ENCODE results near the gene ZNF593.

The ZNF593 gene

DNA sequence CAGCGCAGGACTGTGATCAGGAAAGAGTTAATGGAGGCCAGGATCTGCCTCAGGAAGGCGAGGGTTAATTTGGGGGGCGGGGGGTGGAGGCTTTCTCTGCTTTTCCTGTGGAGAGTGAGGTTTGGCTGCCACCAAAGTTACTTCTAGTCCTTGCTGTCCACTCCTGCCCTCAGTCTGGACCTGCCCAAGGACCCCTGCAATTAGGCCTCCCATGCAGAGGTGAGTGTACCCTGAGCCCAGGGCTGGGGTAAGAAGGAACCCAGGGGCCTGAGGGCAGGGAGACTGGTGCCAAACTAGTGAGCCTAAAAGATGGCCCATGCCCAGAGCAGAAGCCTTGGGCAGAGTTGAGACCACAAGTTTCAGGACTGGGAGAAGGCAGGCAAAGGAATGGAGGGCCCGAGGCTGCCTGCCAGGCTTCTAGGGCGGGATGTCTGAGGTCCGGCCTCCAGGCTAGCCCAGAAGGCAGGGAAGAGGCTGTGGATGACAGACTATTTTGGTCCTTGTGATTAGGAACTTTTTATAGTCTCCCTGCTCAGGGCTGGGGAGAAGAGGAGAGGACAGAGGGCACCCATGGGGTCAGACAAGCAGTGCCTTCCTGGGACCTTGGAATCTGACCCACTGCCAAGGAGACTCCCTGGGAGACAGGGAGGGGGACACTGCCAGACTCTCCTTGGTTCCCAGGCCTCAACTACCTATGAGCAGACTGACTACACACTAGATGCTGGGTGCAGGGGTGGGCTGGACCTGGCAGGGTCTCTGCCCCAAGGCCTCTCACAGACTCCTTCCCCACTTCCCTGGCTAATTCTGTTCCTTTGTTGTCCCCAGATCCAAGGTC lies 10.6 kb upstream of the ZNF593 start, which contains the start of gene FAM110D:
FAM110D (plus strand) TSS at position 172 of the 835 bp plus-strand sequence. CDS start 2,213 bp downstream, outside the sequence.
- no peak within 1 kb of the TSS for H3K4me3 ChIP-seq (ENCODE audit: low read depth, low read length)
- TF ChIP-seq, protein P1, sequence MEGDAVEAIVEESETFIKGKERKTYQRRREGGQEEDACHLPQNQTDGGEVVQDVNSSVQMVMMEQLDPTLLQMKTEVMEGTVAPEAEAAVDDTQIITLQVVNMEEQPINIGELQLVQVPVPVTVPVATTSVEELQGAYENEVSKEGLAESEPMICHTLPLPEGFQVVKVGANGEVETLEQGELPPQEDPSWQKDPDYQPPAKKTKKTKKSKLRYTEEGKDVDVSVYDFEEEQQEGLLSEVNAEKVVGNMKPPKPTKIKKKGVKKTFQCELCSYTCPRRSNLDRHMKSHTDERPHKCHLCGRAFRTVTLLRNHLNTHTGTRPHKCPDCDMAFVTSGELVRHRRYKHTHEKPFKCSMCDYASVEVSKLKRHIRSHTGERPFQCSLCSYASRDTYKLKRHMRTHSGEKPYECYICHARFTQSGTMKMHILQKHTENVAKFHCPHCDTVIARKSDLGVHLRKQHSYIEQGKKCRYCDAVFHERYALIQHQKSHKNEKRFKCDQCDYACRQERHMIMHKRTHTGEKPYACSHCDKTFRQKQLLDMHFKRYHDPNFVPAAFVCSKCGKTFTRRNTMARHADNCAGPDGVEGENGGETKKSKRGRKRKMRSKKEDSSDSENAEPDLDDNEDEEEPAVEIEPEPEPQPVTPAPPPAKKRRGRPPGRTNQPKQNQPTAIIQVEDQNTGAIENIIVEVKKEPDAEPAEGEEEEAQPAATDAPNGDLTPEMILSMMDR (IDR thresholded peaks at IDR 0.05; ENCODE audit: insufficient read depth, low read depth, low read length, missing control alignments): no peak
- DNase-seq (ENCODE audit: low read depth): no peak

DNA sequence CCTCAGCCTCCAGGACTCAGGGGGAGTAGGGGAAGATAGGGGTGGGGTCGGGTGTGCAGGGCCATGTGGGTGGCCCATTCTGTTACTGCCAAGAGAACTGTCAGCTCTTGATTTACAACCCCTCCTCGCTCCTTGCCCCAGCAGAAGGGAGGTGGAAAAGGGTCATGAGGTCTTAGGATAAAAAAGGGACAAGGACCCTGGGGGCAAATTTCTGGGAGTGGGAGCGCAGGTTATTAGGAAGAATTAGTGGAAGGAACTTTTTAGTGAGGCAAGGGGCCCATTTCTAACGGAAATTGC lies 10.0 kb upstream of the ZNF593 start:
- no peak for DNase-seq (ENCODE audit: low read depth)
- H3K4me3 ChIP-seq (ENCODE audit: low read depth, low read length): no peak overlapping the region
- TF ChIP-seq, protein P1 (IDR thresholded peaks at IDR 0.05; ENCODE audit: insufficient read depth, low read depth, low read length, missing control alignments): no peak

DNA sequence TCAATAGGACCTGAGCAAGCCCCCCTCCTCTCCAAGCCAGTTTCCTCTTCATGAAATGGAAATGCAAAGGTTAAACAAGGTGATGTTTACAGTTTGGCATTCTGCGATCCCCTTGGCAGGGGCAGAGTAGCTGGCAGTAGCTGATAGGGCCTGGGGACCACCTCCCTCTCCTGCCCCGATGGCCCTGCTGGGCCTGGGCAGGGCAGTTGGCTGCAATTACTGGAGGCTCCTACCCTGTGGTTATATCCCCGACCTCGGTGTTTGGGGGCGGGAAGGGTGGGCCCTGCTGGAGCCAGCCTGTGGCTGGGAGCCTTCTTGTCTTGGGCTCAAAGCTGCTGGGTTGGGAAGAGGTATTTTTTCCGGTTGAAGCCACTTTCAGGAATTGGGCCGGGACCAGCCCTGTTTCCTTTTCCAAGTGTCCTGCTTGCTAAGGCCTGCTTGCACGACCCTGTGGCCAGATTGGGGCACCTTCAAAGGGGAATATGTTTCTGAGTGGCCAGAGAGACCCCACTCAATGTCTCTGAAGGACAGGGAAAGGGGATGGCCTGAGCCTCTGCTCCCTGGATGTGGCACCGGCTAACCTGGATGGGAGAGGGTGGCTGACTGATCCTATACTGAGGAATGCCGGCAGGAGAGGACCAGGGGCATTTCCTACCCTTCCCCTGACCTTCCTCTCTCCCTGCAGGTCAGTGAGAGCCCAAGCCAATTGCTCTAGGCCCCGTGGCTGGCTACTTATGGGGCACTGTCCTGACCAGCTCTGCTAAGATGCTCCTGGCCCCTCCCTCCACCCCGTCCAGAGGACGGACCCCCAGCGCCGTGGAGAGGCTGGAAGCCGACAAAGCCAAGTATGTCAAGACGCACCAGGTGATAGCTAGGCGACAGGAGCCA lies 8.9 kb upstream of the ZNF593 start:
- no peak for DNase-seq (ENCODE audit: low read depth)
- no peak overlapping the region for H3K4me3 ChIP-seq (ENCODE audit: low read depth, low read length)
- TF ChIP-seq, protein P1 (IDR thresholded peaks at IDR 0.05; ENCODE audit: insufficient read depth, low read depth, low read length, missing control alignments): no peak

DNA sequence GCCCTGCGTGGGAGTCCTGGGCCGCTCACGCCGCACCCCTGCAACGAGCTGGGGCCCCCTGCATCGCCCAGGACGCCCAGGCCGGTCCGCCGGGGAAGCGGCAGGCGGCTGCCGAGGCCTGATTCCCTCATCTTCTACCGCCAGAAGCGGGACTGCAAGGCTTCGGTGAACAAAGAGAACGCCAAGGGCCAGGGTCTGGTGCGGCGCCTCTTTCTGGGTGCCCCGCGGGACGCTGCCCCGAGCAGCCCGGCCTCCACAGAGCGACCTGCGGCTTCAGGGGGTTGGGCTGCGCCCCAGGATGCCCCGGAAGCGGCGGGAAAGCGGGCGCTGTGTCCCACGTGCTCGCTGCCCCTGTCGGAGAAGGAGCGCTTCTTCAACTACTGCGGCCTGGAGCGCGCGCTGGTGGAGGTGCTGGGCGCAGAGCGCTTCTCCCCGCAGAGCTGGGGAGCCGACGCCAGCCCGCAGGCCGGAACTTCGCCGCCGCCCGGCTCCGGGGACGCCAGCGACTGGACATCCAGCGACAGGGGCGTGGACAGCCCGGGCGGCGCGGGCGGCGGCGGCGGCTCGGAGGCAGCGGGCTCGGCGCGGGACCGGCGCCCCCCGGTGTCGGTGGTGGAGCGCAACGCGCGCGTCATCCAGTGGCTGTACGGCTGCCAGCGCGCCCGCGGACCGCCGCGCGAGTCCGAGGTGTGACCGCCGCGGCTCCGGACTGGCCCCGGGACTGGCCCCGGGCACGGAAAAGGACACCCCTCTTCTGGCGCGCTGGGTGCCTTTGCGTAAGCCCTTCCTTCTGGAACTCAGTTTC lies 8.1 kb upstream of the ZNF593 start:
- TF ChIP-seq, protein P1 (IDR thresholded peaks at IDR 0.05; ENCODE audit: insufficient read depth, low read depth, low read length, missing control alignments): no peak
- H3K4me3 ChIP-seq (ENCODE audit: low read depth, low read length): no peak overlapping the region
- DNase-seq (ENCODE audit: low read depth): no peak

DNA sequence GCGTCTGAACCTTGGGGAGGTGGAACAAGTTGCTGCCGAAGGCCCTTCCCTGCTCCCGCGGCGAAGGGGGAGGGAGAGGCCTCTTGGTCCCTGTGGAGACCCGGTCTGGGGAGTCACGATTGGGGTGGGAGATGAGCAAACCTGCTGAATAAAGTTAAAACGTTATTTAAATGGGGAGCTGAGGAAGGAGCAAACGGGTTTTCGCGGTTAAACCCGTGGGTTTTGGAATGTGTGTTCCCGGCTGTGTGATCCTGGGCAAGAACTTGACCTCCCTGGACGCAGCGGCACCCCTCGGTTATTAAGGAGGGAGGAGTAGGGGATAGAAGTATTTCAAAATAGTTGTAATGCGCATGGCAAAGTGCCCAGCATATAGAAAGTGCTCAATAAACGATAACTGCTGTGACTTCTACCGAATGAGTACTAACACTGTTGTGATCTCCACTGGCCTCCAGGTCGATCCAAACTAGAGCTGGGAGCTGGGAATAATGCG lies 7.4 kb upstream of the ZNF593 start:
- DNase-seq (ENCODE audit: low read depth): no peak
- H3K4me3 ChIP-seq (ENCODE audit: low read depth, low read length): no peak overlapping the region
- TF ChIP-seq, protein P1 (IDR thresholded peaks at IDR 0.05; ENCODE audit: insufficient read depth, low read depth, low read length, missing control alignments): no peak

DNA sequence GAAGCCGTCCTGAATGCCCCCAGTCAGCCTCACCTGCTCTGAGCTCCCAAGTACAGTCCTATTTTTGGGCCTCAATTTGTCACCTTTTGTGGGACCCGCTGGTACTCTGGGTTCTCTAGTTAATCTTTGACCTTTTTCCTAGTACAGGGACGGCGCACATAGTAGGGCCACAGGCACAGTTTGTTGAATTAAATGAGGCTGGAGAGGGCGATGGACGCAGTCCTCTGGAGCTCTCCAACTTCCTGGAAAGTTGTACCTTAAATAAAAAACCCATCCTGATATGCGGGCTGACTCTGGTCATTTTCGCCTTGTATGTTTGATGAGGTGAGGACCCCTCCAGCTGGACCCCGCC lies 6.0 kb upstream of the ZNF593 start:
- TF ChIP-seq, protein P1 (IDR thresholded peaks at IDR 0.05; ENCODE audit: insufficient read depth, low read depth, low read length, missing control alignments): no peak
- H3K4me3 ChIP-seq (ENCODE audit: low read depth, low read length): no peak overlapping the region
- no peak for DNase-seq (ENCODE audit: low read depth)
